HepG2 (cell line): ENCODE data around the gene AKTIP. TPM values are rescaled to one million over a fixed set of nuclear protein-coding genes. Genes with fewer than 3 reads are reported as not detected.

Experiments used
- AGO1 ChIP-seq: fragments of 200-400 bp; formaldehyde crosslinking; IDR thresholded peaks from 2 replicates; pipeline ENCODE4 v1.6.1; 2017; ENCODE audit warnings: mild to moderate bottlenecking, low read depth, low read length, moderate library complexity; ENCODE audit not compliant: poor library complexity, severe bottlenecking
- AGO2 ChIP-seq: fragments of 200-400 bp; formaldehyde crosslinking; optimal IDR thresholded peaks from 2 replicates; pipeline ENCODE3; 2017; ENCODE audit warnings: mild to moderate bottlenecking, low read depth, low read length, moderate library complexity
- ELF1 ChIP-seq: sonication (generic); formaldehyde crosslinking; IDR thresholded peaks from 2 replicates; pipeline ENCODE4 v1.4.0; 2020; ENCODE audit warnings: missing genetic modification reagents
- HOXA9 ChIP-seq: sonication (generic); formaldehyde crosslinking; IDR thresholded peaks from 2 replicates; pipeline ENCODE4 v1.8.1; 2022; ENCODE audit warnings: missing genetic modification reagents, mild to moderate bottlenecking, moderate library complexity, borderline replicate concordance
- NFIC ChIP-seq: IDR thresholded peaks from 2 replicates; pipeline ENCODE4 v1.6.1; 2012; ENCODE audit warnings: mild to moderate bottlenecking, low read length, inconsistent platforms
- NFYC ChIP-seq: IDR thresholded peaks from 2 replicates; pipeline ENCODE4 v1.6.1; 2016; ENCODE audit warnings: missing genetic modification reagents, missing compliant biosample characterization
- PAF1 ChIP-seq: IDR thresholded peaks from 2 replicates; pipeline ENCODE4 v1.6.1; 2016; ENCODE audit warnings: missing genetic modification reagents, missing compliant biosample characterization
- REL ChIP-seq: sonication (generic); formaldehyde crosslinking; conservative IDR thresholded peaks from 2 replicates; pipeline ENCODE4 v1.8.0; 2022; ENCODE audit warnings: mild to moderate bottlenecking, missing genetic modification reagents, moderate library complexity
- SMARCE1 ChIP-seq: fragments of 450-650 bp; IDR thresholded peaks from 2 replicates; pipeline ENCODE4 v1.6.1; 2017; ENCODE audit warnings: borderline replicate concordance
- SNAI1 ChIP-seq: sonication (generic); formaldehyde crosslinking; IDR thresholded peaks from 2 replicates; pipeline ENCODE4 v1.5.0; 2020; ENCODE audit warnings: mild to moderate bottlenecking, missing genetic modification reagents, borderline replicate concordance
- SRSF1 ChIP-seq: fragments of 200-400 bp; formaldehyde crosslinking; optimal IDR thresholded peaks from 2 replicates; pipeline ENCODE3; 2017; ENCODE audit warnings: mild to moderate bottlenecking, low read depth, low read length, moderate library complexity
- ZBTB20 ChIP-seq: sonication (generic); formaldehyde crosslinking; IDR thresholded peaks from 2 replicates; pipeline ENCODE4 v1.8.1; 2023; ENCODE audit warnings: missing genetic modification reagents, low read depth, mild to moderate bottlenecking, borderline replicate concordance
- ZNF207 ChIP-seq: fragments of 450-650 bp; IDR thresholded peaks from 2 replicates; pipeline ENCODE4 v1.6.1; 2016; ENCODE audit warnings: antibody characterized with exemption, borderline replicate concordance
- ZNF234 ChIP-seq: sonication (generic); formaldehyde crosslinking; conservative IDR thresholded peaks from 2 replicates; pipeline ENCODE4 v1.5.1; 2020; ENCODE audit warnings: mild to moderate bottlenecking, missing genetic modification reagents
- polyA plus RNA-seq, 8 experiments: library from polyadenylated mRNA; depleted of rRNA in 3 of 8; stranded (reverse) in 7 of 8; unstranded in 1 of 8; fragments of >200 nt; fragmentation: Illumina TruSeq in 4 of 8; extraction: Trizol in 4 of 8; gene quantifications; 2 replicates each; pipeline versions ENCODE4 v1.2.1 to v1.2.3, GENCODE V29; 2011 to 2016; ENCODE audit warnings: low read depth in 4 of 8, missing spikeins in 1 of 8, mixed read lengths in 1 of 8; ENCODE audit not compliant: insufficient read depth in 1 of 8
- total RNA-seq, 5 experiments: library from RNA; depleted of rRNA; stranded (reverse); fragments of >200 nt; fragmentation: Illumina TruSeq; extraction: Trizol; gene quantifications; 2 replicates each; pipeline ENCODE4 v1.2.3, GENCODE V29; 2016; ENCODE audit warnings: low read depth in 1 of 5
- TF ChIP-seq, protein P1 (sequence below): sonication (generic); formaldehyde crosslinking; IDR thresholded peaks from 2 replicates; pipeline ENCODE4 v1.4.0; 2020; ENCODE audit warnings: mild to moderate bottlenecking, missing genetic modification reagents
- TF ChIP-seq, protein P2 (sequence below): IDR thresholded peaks from 2 replicates; pipeline ENCODE4 v1.6.1; 2016; ENCODE audit warnings: missing compliant biosample characterization, missing genetic modification reagents, borderline replicate concordance
- TF ChIP-seq, protein P3 (sequence below): sonication (generic); formaldehyde crosslinking; IDR thresholded peaks from 2 replicates; pipeline ENCODE4 v1.4.0; 2020; ENCODE audit warnings: mild to moderate bottlenecking, missing genetic modification reagents
- TF ChIP-seq, protein P4 (sequence below): sonication (generic); formaldehyde crosslinking; IDR thresholded peaks from 2 replicates; pipeline ENCODE4 v1.4.0; 2020; ENCODE audit warnings: missing genetic modification reagents
- TF ChIP-seq, protein P5 (sequence below): sonication (generic); formaldehyde crosslinking; IDR thresholded peaks from 2 replicates; pipeline ENCODE4 v1.5.0; 2020; ENCODE audit warnings: mild to moderate bottlenecking, missing genetic modification reagents

Gene AKTIP
- total and polyA plus RNA-seq, 2 of the 13 experiments (the other 11 are each of a cell fraction or from before 2014, with no cell fraction given): 28.8 to 49.0 TPM

DNA sequence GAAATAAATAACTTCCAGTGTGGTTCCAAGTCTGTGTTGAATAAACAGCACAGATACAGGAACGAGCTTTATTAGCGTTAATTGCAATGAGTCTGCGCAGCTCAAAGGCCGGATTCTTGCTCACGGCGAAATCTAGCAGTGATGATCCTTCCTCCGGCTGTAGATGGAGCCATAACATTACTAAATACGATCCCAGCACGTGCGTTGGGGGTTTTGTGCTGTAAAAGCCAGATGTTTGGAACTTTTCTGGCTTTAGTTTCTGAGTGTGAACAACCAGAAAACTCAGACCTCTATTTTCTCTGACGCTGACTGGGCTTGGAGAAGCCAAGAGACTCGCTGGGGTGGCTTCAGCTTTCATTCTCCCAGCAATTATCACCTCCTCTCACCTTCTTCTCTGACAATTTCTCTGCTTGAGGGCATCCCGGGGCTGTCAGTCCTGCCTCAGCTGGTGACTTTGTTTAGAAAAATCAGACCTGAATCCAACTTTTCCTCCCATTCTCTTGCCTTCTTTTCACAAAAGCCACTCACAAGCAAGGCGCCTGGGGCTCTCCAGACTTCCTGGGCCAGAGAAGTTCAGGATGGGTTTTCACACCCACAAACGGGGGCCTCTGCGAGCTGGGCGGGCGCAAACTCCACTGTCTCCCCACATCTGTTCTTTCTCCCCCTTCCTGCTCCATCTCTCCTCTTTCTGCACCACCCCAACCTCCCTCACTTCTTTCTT is 47.1 kb upstream of the AKTIP start (continued):
- TF ChIP-seq REL (no peak), PAF1 (CRISPR knock-in tag) (no peak), AGO1 (no peak), NFYC (CRISPR knock-in tag) (no peak), SMARCE1 (no peak), ELF1 (CRISPR knock-in tag) (no peak), HOXA9 (CRISPR knock-in tag) (no peak), NFIC (no peak), AGO2 (no peak), SRSF1 (no peak), ZBTB20 (peak; percentile 37; the same call in 1 of the 2 replicates), ZNF207 (no peak), SNAI1 (no peak), ZNF234 (CRISPR knock-in tag) (no peak)
- TF ChIP-seq, protein P1, sequence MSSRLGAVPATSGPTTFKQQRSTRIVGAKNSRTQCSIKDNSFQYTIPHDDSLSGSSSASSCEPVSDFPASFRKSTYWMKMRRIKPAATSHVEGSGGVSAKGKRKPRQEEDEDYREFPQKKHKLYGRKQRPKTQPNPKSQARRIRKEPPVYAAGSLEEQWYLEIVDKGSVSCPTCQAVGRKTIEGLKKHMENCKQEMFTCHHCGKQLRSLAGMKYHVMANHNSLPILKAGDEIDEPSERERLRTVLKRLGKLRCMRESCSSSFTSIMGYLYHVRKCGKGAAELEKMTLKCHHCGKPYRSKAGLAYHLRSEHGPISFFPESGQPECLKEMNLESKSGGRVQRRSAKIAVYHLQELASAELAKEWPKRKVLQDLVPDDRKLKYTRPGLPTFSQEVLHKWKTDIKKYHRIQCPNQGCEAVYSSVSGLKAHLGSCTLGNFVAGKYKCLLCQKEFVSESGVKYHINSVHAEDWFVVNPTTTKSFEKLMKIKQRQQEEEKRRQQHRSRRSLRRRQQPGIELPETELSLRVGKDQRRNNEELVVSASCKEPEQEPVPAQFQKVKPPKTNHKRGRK: no peak
- TF ChIP-seq, protein P2, sequence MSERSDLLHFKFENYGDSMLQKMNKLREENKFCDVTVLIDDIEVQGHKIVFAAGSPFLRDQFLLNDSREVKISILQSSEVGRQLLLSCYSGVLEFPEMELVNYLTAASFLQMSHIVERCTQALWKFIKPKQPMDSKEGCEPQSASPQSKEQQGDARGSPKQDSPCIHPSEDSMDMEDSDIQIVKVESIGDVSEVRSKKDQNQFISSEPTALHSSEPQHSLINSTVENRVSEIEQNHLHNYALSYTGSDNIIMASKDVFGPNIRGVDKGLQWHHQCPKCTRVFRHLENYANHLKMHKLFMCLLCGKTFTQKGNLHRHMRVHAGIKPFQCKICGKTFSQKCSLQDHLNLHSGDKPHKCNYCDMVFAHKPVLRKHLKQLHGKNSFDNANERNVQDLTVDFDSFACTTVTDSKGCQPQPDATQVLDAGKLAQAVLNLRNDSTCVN: no peak
- TF ChIP-seq, protein P3, sequence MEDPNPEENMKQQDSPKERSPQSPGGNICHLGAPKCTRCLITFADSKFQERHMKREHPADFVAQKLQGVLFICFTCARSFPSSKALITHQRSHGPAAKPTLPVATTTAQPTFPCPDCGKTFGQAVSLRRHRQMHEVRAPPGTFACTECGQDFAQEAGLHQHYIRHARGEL (CRISPR knock-in tag): no peak
- TF ChIP-seq, protein P4, sequence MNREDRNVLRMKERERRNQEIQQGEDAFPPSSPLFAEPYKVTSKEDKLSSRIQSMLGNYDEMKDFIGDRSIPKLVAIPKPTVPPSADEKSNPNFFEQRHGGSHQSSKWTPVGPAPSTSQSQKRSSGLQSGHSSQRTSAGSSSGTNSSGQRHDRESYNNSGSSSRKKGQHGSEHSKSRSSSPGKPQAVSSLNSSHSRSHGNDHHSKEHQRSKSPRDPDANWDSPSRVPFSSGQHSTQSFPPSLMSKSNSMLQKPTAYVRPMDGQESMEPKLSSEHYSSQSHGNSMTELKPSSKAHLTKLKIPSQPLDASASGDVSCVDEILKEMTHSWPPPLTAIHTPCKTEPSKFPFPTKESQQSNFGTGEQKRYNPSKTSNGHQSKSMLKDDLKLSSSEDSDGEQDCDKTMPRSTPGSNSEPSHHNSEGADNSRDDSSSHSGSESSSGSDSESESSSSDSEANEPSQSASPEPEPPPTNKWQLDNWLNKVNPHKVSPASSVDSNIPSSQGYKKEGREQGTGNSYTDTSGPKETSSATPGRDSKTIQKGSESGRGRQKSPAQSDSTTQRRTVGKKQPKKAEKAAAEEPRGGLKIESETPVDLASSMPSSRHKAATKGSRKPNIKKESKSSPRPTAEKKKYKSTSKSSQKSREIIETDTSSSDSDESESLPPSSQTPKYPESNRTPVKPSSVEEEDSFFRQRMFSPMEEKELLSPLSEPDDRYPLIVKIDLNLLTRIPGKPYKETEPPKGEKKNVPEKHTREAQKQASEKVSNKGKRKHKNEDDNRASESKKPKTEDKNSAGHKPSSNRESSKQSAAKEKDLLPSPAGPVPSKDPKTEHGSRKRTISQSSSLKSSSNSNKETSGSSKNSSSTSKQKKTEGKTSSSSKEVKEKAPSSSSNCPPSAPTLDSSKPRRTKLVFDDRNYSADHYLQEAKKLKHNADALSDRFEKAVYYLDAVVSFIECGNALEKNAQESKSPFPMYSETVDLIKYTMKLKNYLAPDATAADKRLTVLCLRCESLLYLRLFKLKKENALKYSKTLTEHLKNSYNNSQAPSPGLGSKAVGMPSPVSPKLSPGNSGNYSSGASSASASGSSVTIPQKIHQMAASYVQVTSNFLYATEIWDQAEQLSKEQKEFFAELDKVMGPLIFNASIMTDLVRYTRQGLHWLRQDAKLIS (CRISPR knock-in tag): no peak
- TF ChIP-seq, protein P5, sequence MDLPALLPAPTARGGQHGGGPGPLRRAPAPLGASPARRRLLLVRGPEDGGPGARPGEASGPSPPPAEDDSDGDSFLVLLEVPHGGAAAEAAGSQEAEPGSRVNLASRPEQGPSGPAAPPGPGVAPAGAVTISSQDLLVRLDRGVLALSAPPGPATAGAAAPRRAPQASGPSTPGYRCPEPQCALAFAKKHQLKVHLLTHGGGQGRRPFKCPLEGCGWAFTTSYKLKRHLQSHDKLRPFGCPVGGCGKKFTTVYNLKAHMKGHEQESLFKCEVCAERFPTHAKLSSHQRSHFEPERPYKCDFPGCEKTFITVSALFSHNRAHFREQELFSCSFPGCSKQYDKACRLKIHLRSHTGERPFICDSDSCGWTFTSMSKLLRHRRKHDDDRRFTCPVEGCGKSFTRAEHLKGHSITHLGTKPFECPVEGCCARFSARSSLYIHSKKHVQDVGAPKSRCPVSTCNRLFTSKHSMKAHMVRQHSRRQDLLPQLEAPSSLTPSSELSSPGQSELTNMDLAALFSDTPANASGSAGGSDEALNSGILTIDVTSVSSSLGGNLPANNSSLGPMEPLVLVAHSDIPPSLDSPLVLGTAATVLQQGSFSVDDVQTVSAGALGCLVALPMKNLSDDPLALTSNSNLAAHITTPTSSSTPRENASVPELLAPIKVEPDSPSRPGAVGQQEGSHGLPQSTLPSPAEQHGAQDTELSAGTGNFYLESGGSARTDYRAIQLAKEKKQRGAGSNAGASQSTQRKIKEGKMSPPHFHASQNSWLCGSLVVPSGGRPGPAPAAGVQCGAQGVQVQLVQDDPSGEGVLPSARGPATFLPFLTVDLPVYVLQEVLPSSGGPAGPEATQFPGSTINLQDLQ (CRISPR knock-in tag): no peak
